ENCODE data around the gene SEPTIN10.

- no peak for TF ChIP-seq JUNB (IDR thresholded peaks at IDR 0.05; ENCODE audit: unreplicated experiment)
- no peak for TF ChIP-seq ETS1 (IDR thresholded peaks at IDR 0.05)
- TF ChIP-seq EZH2 (IDR thresholded peaks at IDR 0.05; ENCODE audit: low read depth, unreplicated experiment): no peak
- no peak for TF ChIP-seq CTCF (conservative IDR thresholded peaks at IDR 0.05; ENCODE audit: low read depth in 2 of 2)
These were observed 110.6 kb downstream of the SEPTIN10 start for GRCh38 chr2:109503191-109503590.
